HepG2 (cell line): ENCODE data around the gene MMS19. TPM values are rescaled to one million over a fixed set of nuclear protein-coding genes. Genes with fewer than 3 reads are reported as not detected.
A peak's percentile ranks its signal among the peaks of the same experiment; 100 is the strongest.

Experiments
- ATF7-NPFF ChIP-seq: sonication (generic); formaldehyde crosslinking; IDR thresholded peaks from 2 replicates; pipeline ENCODE4 v1.8.1; 2023; ENCODE audit warnings: mild to moderate bottlenecking, low read depth, missing genetic modification reagents, moderate library complexity
- ETV5 ChIP-seq: IDR thresholded peaks from 2 replicates; pipeline ENCODE4 v1.6.1; 2018; ENCODE audit warnings: missing biosample characterization, missing genetic modification reagents, inconsistent platforms, borderline replicate concordance
- GABPA ChIP-seq, 2 experiments: IDR thresholded peaks; 2 replicates each; pipeline ENCODE4 v1.6.1; 2011 to 2016; ENCODE audit warnings: low read depth in 2 of 2, low read length in 1 of 2, missing biosample characterization in 1 of 2, missing genetic modification characterization in 1 of 2
- HNF4G ChIP-seq, 2 experiments: sonication (generic) in 1 of 2; formaldehyde crosslinking in 1 of 2; IDR thresholded peaks; 2 replicates each; pipeline versions ENCODE4 v1.4.0 to v1.6.1; 2011 to 2020; ENCODE audit warnings: borderline replicate concordance in 2 of 2, low read depth in 2 of 2, mild to moderate bottlenecking in 2 of 2, low read length in 1 of 2, missing genetic modification reagents in 1 of 2, moderate library complexity in 1 of 2
- IRX3 ChIP-seq: sonication (generic); formaldehyde crosslinking; IDR thresholded peaks from 2 replicates; pipeline ENCODE4 v1.8.1; 2023; ENCODE audit warnings: mild to moderate bottlenecking, low read depth, missing genetic modification reagents, borderline replicate concordance
- KLF12 ChIP-seq: sonication (generic); formaldehyde crosslinking; IDR thresholded peaks from 2 replicates; pipeline ENCODE4 v1.4.0; 2020; ENCODE audit warnings: missing genetic modification reagents, borderline replicate concordance
- POLR2G ChIP-seq: fragments of 200-400 bp; formaldehyde crosslinking; IDR thresholded peaks from 2 replicates; pipeline ENCODE4 v1.6.1; 2018; ENCODE audit warnings: mild to moderate bottlenecking, low read depth, low read length, moderate library complexity
- RAD21 ChIP-seq: fragments of 450-650 bp; formaldehyde crosslinking; IDR thresholded peaks from 2 replicates; pipeline ENCODE4 v1.5.0; 2020; ENCODE audit warnings: mild to moderate bottlenecking
- REPIN1 ChIP-seq: sonication (generic); formaldehyde crosslinking; IDR thresholded peaks from 2 replicates; pipeline ENCODE4 v1.8.0; 2022; ENCODE audit warnings: missing genetic modification reagents, low read depth, mild to moderate bottlenecking, borderline replicate concordance
- RFX3 ChIP-seq: IDR thresholded peaks from 2 replicates; pipeline ENCODE4 v1.6.1; 2016; ENCODE audit warnings: missing biosample characterization, missing genetic modification reagents
- ZMYM3 ChIP-seq: sonication (generic); formaldehyde crosslinking; IDR thresholded peaks from 2 replicates; pipeline ENCODE4 v1.5.1; 2020; ENCODE audit warnings: mild to moderate bottlenecking, missing genetic modification reagents
- ZNF205 ChIP-seq: IDR thresholded peaks from 2 replicates; pipeline ENCODE4 v1.6.1; 2018; ENCODE audit warnings: missing biosample characterization, missing genetic modification reagents
- ZNF296 ChIP-seq: sonication (generic); formaldehyde crosslinking; conservative IDR thresholded peaks from 2 replicates; pipeline ENCODE4 v1.5.0; 2020; ENCODE audit warnings: mild to moderate bottlenecking, missing genetic modification reagents
- ZNF501 ChIP-seq: sonication (generic); formaldehyde crosslinking; IDR thresholded peaks from 2 replicates; pipeline ENCODE4 v1.5.1; 2020; ENCODE audit warnings: mild to moderate bottlenecking, moderate library complexity, missing genetic modification reagents
- ZNF569 ChIP-seq: sonication (generic); formaldehyde crosslinking; IDR thresholded peaks from 2 replicates; pipeline ENCODE4 v1.5.0; 2020; ENCODE audit warnings: mild to moderate bottlenecking, missing genetic modification reagents, moderate library complexity, borderline replicate concordance
- polyA plus RNA-seq, 8 experiments: library from polyadenylated mRNA; depleted of rRNA in 3 of 8; stranded (reverse) in 7 of 8; unstranded in 1 of 8; fragments of >200 nt; fragmentation: Illumina TruSeq in 4 of 8; extraction: Trizol in 4 of 8; gene quantifications; 2 replicates each; pipeline versions ENCODE4 v1.2.1 to v1.2.3, GENCODE V29; 2011 to 2016; ENCODE audit warnings: low read depth in 4 of 8, missing spikeins in 1 of 8, mixed read lengths in 1 of 8; ENCODE audit not compliant: insufficient read depth in 1 of 8
- total RNA-seq, 5 experiments: library from RNA; depleted of rRNA; stranded (reverse); fragments of >200 nt; fragmentation: Illumina TruSeq; extraction: Trizol; gene quantifications; 2 replicates each; pipeline ENCODE4 v1.2.3, GENCODE V29; 2016; ENCODE audit warnings: low read depth in 1 of 5
- TF ChIP-seq, protein P1 (sequence below): sonication (generic); formaldehyde crosslinking; IDR thresholded peaks from 2 replicates; pipeline ENCODE4 v1.5.1; 2020; ENCODE audit warnings: mild to moderate bottlenecking, missing genetic modification reagents
- TF ChIP-seq, protein P2 (sequence below): sonication (generic); formaldehyde crosslinking; IDR thresholded peaks from 2 replicates; pipeline ENCODE4 v1.5.0; 2020; ENCODE audit warnings: missing genetic modification reagents
- TF ChIP-seq, protein P3 (sequence below): IDR thresholded peaks from 2 replicates; pipeline ENCODE4 v1.6.1; 2016; ENCODE audit warnings: low read depth, missing genetic modification reagents, missing compliant biosample characterization

Gene MMS19
- total and polyA plus RNA-seq, 2 of the 13 experiments (the other 11 are each of a cell fraction or from before 2014, with no cell fraction given): 76.4 to 107 TPM

DNA sequence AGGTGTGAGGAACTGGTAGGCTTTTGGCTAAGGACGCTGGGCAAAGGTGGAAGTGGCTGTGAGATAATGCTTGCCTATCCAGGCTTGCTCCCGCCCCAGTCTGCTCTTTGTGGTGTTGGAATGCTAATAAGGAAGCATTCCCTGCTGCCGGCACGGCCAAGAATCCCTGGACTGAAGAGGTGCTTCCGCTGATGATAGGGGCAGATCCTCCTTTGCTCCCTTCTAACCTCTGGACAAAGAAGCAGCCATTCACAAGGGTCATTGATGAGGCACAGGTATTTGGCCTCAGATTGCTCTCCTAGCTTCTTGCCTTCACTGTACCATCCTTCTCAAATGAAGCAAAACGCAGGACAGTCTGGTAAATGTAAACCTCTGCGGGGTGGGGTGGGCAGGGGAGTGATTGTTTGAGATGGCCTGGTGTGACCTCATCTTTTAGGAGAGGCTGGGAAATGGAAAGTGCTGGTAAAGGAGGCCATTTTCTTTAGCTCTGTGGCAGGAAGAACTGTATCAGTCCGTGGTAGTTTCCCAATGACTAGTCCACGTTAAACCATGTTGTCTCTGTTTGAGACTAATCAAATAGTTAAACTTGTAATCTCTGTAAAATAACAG, 70.5 kb downstream of the MMS19 start (continued):
- TF ChIP-seq, protein P1, sequence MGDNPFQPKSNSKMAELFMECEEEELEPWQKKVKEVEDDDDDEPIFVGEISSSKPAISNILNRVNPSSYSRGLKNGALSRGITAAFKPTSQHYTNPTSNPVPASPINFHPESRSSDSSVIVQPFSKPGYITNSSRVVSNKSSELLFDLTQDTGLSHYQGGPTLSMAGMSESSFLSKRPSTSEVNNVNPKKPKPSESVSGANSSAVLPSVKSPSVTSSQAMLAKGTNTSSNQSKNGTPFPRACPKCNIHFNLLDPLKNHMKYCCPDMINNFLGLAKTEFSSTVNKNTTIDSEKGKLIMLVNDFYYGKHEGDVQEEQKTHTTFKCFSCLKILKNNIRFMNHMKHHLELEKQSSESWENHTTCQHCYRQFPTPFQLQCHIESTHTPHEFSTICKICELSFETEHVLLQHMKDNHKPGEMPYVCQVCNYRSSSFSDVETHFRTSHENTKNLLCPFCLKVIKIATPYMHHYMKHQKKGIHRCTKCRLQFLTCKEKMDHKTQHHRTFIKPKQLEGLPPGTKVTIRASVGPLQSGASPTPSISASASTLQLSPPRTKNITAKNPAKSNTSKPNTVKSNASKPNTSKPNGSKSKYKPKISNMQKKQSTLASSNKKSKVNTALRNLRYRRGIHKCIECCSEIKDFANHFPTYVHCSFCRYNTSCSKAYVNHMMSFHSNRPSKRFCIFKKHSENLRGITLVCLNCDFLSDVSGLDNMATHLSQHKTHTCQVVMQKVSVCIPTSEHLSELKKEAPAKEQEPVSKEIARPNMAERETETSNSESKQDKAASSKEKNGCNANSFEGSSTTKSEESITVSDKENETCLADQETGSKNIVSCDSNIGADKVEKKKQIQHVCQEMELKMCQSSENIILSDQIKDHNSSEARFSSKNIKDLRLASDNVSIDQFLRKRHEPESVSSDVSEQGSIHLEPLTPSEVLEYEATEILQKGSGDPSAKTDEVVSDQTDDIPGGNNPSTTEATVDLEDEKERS (CRISPR knock-in tag): no peak
- TF ChIP-seq REPIN1 (CRISPR knock-in tag): no peak
- peak; percentile 25; the same call in 1 of the 2 replicates for TF ChIP-seq HNF4G (IDR thresholded peaks at IDR 0.05; ENCODE audit: borderline replicate concordance, low read depth, low read length)
- TF ChIP-seq HNF4G (CRISPR knock-in tag; IDR thresholded peaks at IDR 0.05; ENCODE audit: borderline replicate concordance, low read depth): no peak
- TF ChIP-seq ZNF205 (CRISPR knock-in tag): no peak
- TF ChIP-seq, protein P2, sequence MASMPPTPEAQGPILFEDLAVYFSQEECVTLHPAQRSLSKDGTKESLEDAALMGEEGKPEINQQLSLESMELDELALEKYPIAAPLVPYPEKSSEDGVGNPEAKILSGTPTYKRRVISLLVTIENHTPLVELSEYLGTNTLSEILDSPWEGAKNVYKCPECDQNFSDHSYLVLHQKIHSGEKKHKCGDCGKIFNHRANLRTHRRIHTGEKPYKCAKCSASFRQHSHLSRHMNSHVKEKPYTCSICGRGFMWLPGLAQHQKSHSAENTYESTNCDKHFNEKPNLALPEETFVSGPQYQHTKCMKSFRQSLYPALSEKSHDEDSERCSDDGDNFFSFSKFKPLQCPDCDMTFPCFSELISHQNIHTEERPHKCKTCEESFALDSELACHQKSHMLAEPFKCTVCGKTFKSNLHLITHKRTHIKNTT: no peak
- TF ChIP-seq, protein P3, sequence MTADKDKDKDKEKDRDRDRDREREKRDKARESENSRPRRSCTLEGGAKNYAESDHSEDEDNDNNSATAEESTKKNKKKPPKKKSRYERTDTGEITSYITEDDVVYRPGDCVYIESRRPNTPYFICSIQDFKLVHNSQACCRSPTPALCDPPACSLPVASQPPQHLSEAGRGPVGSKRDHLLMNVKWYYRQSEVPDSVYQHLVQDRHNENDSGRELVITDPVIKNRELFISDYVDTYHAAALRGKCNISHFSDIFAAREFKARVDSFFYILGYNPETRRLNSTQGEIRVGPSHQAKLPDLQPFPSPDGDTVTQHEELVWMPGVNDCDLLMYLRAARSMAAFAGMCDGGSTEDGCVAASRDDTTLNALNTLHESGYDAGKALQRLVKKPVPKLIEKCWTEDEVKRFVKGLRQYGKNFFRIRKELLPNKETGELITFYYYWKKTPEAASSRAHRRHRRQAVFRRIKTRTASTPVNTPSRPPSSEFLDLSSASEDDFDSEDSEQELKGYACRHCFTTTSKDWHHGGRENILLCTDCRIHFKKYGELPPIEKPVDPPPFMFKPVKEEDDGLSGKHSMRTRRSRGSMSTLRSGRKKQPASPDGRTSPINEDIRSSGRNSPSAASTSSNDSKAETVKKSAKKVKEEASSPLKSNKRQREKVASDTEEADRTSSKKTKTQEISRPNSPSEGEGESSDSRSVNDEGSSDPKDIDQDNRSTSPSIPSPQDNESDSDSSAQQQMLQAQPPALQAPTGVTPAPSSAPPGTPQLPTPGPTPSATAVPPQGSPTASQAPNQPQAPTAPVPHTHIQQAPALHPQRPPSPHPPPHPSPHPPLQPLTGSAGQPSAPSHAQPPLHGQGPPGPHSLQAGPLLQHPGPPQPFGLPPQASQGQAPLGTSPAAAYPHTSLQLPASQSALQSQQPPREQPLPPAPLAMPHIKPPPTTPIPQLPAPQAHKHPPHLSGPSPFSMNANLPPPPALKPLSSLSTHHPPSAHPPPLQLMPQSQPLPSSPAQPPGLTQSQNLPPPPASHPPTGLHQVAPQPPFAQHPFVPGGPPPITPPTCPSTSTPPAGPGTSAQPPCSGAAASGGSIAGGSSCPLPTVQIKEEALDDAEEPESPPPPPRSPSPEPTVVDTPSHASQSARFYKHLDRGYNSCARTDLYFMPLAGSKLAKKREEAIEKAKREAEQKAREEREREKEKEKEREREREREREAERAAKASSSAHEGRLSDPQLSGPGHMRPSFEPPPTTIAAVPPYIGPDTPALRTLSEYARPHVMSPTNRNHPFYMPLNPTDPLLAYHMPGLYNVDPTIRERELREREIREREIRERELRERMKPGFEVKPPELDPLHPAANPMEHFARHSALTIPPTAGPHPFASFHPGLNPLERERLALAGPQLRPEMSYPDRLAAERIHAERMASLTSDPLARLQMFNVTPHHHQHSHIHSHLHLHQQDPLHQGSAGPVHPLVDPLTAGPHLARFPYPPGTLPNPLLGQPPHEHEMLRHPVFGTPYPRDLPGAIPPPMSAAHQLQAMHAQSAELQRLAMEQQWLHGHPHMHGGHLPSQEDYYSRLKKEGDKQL (CRISPR knock-in tag): no peak
- TF ChIP-seq ZMYM3: no peak
- TF ChIP-seq ETV5: peak; percentile 29; the same call in 1 of the 2 replicates
- TF ChIP-seq KLF12 (CRISPR knock-in tag): no peak
- TF ChIP-seq RFX3 (CRISPR knock-in tag): no peak
- no peak for TF ChIP-seq GABPA (IDR thresholded peaks at IDR 0.05; ENCODE audit: low read depth, low read length)
- TF ChIP-seq GABPA (CRISPR knock-in tag; IDR thresholded peaks at IDR 0.05; ENCODE audit: low read depth): 0 out of 2 replicates have a peak, but pooled peaks have one; percentile 32
- peak; percentile 60; the same call in 1 of the 2 replicates for TF ChIP-seq ATF7-NPFF (CRISPR knock-in tag)
- no peak for TF ChIP-seq ZNF296 (CRISPR knock-in tag)
- TF ChIP-seq RAD21 (CRISPR knock-in tag): 0 out of 2 replicates have a peak, but pooled peaks have one; percentile 20
- TF ChIP-seq ZNF501: no peak
- TF ChIP-seq POLR2G: peak; percentile 54
- TF ChIP-seq ZNF569 (CRISPR knock-in tag): no peak
- TF ChIP-seq IRX3 (CRISPR knock-in tag): no peak
